ENCODE results near the gene NTM.

Gene NTM

GRCh38 chr11:132142554-132142953, 772.1 kb downstream of the NTM start:
- DNase-seq (ENCODE audit: low read depth): no peak
- no peak overlapping the region for H3K4me3 ChIP-seq (ENCODE audit: low read length)
- TF ChIP-seq CTCF (conservative IDR thresholded peaks at IDR 0.05; ENCODE audit: low read length): no peak

GRCh38 chr11:132147464-132147863, 777.0 kb downstream of the NTM start:
- no peak for TF ChIP-seq CTCF (conservative IDR thresholded peaks at IDR 0.05; ENCODE audit: low read length)
- DNase-seq (ENCODE audit: low read depth): no peak
- H3K4me3 ChIP-seq (ENCODE audit: low read length): no peak overlapping the region

GRCh38 chr11:132154781-132155180, 784.4 kb downstream of the NTM start:
- TF ChIP-seq CTCF (conservative IDR thresholded peaks at IDR 0.05; ENCODE audit: low read length): no peak
- no peak overlapping the region for H3K4me3 ChIP-seq (ENCODE audit: low read length)
- DNase-seq (ENCODE audit: low read depth): no peak

GRCh38 chr11:132158091-132158490, 787.7 kb downstream of the NTM start:
- peak; percentile 3 for DNase-seq (ENCODE audit: low read depth)
- TF ChIP-seq CTCF (conservative IDR thresholded peaks at IDR 0.05; ENCODE audit: low read length): peak; percentile 45

GRCh38 chr11:132158696-132159095, 788.3 kb downstream of the NTM start:
- no peak for DNase-seq (ENCODE audit: low read depth)
- no peak overlapping the region for H3K4me3 ChIP-seq (ENCODE audit: low read length)
- no peak for TF ChIP-seq CTCF (conservative IDR thresholded peaks at IDR 0.05; ENCODE audit: low read length)

More at GRCh38 chr11:132158091-132158490, 787.7 kb downstream of the NTM start:
- H3K4me3 ChIP-seq (ENCODE audit: low read length): no peak overlapping the region

GRCh38 chr11:132161403-132162078, 791.1 kb downstream of the NTM start:
- H3K4me3 ChIP-seq (ENCODE audit: low read length): no peak overlapping the region
- DNase-seq (ENCODE audit: low read depth): no peak
- TF ChIP-seq CTCF (conservative IDR thresholded peaks at IDR 0.05; ENCODE audit: low read length): no peak

- H3K4me3 ChIP-seq (ENCODE audit: low read length): no peak overlapping the region
- TF ChIP-seq CTCF (conservative IDR thresholded peaks at IDR 0.05; ENCODE audit: low read length): no peak
- no peak for DNase-seq (ENCODE audit: low read depth)
Observed at GRCh38 chr11:132168344-132168981, 798.0 kb downstream of the NTM start.
